Esophagus mucosa (tissue), 1 donor: Measurements from ENCODE around the gene TES. TPM values are rescaled to one million over a fixed set of nuclear protein-coding genes. Genes with fewer than 3 reads are reported as not detected.

ENCODE experiments used
- ATAC-seq: fragments of 200-7000 bp; cut with Tn5 transposase; one replicate; pipeline ENCODE4 v1.9.1; 2020
- total RNA-seq: library from RNA; stranded (reverse); gene quantifications from one replicate; pipeline ENCODE4 v1.2.4, GENCODE V29; 2023
- donor health status: DM: yes; HTN: yes; CAD: no.

The TES gene
- total RNA-seq, 1 donor from 2014 or later: 52.9 TPM

DNA sequence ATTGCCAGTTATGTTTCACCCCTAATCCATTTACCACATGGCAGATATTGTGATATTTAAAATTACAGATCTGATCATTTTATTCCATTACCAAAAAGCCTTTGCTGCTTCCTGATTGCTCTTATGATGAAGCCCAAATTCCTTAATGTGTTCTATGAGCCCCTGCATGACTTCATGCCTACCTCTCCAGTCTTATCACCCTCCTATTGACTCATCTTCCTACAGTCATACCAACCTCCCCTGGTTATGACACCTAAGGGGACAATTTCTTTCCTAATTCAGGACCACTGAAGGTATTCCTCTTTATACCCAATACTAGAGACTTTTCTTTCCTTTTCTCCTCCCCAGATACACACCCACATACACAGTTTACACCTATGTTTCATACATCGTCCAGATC is 36.0 kb downstream of the TES start:
- ATAC-seq: no peak

GRCh38 chr7:116249969-116250553 is 39.7 kb downstream of the TES start:
- ATAC-seq: peak; percentile 65

GRCh38 chr7:116251675-116252074 is 41.3 kb downstream of the TES start:
- ATAC-seq: no peak

DNA sequence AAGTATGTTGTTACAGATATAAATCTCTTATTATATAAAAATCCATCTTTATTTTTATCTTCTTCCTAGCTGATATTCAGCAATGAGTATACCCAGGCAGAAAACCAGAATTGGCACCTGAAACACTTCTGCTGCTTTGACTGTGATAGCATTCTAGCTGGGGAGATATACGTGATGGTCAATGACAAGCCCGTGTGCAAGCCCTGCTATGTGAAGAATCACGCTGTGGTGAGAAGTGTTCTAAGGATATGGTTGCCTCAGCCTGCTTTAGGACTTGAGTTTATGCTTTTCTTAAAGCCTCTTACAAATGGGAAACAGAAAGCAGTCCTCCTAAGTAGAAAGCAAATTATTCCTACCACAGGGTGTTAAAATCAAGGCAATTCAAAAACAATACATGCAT is 41.9 kb downstream of the TES start:
- no peak for ATAC-seq

- no peak for ATAC-seq
Measured at GRCh38 chr7:116257156-116257555, 46.8 kb downstream of the TES start.

DNA sequence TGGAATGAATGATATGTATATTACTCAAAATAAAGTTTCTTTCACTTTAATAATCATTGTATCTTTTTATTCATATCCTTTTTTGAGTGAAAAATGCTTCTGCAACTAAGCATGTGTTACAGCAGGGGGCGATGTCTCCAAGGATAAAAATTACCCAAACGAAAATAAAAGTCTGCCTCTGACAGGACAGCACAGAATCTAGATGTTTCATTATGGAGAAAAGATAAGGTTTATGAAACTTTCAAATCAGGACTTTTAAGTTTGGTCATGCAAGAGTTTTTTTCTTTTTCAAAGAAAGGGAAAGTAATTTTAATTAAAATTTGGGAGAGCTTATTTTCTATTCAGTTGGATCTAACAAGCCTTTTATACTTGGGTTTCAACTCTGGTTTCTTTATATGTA is 48.4 kb downstream of the TES start:
- peak; percentile 53 for ATAC-seq

GRCh38 chr7:116259156-116259870 is 49.0 kb downstream of the TES start:
- peak; percentile 5 for ATAC-seq

- ATAC-seq: peak; percentile 91
Measured at GRCh38 chr7:116259871-116260440, 49.6 kb downstream of the TES start.

DNA sequence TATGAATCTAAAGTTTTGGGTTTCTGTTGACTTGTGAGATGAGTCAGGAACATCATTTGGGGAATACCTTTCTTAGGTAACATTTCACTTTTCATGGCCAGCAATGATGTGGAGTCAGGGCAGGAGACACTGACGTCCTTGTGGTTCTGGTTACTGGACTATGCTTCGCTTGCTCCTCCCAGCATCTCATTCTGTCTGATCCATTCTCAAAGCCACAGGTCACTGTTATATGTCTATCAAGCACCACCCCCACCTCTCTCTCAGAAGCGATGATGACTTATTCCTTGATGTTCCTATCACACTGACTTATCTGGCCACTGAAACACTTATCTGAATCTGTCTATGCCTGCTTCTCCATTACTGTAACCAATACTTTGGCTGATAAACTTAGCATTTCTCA is 51.6 kb downstream of the TES start:
- no peak for ATAC-seq

GRCh38 chr7:116265881-116266280 is 55.5 kb downstream of the TES start:
- ATAC-seq: no peak

GRCh38 chr7:116269466-116269865 is 59.1 kb downstream of the TES start:
- no peak for ATAC-seq

- no peak for ATAC-seq
Measured at GRCh38 chr7:116271161-116271913, 61.0 kb downstream of the TES start.

DNA sequence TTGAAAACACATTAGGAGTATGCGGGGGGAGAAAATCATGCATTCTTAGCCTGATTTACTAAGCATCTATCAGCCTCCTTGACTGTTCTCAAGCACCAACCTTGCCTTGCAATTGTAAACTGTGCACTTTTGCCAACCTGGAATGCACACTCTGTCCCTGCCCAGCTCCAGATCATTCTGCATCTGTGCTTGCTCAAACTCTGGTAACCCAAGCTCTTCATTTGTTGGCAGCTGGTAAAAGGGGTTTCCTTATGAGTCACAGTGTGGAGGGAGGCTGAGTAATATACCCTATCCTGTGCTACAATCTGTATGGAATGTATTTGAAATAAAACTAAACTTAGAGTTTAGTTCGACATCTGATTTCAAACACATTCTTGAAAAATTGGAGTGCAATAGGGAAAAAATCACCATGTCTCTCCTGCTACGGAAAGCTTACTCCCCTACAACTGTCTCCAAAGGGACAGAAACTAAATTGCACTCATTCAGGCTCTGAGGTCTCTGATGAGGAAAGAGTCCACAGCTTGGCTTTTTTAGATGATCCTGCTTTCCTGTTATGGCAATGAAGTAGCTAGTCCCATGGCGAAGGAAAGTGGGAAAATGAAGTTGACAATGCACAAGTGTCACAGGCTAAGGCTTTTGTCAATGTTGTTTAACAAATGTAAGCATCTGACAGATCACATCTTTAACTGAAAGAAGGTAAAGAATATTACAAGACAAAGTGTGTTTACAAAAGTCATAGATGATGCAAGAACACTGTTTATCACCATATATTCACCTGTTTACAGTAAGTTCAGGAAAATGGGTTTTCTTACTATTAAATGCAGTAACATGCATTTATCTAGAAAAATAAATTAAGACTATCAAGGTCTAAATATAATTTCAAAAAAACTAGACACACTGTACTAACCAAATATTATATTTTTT is 61.9 kb downstream of the TES start:
- peak; percentile 97 for ATAC-seq

DNA sequence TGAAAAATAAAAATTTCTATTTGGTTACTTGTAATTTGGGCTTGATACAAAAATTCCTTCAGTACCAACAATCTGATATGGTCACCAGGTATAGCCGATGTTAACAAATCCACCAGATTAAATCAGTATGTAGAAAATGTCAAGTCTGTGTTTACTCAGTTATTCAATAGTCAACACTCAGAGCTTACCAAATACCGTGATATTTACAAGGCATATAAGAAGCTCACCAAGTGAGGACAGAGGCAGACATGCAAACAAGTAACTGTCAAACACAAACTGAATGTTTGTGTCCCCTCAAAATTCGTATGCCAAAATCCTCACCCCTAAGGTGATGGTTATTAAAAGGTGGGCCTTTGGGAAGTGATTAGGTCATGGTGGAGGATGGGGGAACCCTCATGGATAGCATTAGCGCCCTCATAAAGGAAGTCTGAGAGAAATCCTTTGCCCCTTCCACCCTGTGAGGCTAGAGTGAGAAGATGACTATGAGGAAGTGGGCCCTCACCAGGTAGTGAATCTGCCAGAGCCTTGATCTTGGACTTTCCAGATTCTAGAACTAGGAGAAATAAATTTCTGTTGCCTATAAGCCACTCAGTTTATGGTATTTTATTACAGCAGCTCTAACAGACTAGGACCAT is 63.1 kb downstream of the TES start:
- no peak for ATAC-seq

- no peak for ATAC-seq
Measured at GRCh38 chr7:116273918-116274301, 63.6 kb downstream of the TES start.

GRCh38 chr7:116277070-116277469 is 66.7 kb downstream of the TES start:
- no peak for ATAC-seq

GRCh38 chr7:116279217-116279616 is 68.9 kb downstream of the TES start:
- ATAC-seq: no peak

DNA sequence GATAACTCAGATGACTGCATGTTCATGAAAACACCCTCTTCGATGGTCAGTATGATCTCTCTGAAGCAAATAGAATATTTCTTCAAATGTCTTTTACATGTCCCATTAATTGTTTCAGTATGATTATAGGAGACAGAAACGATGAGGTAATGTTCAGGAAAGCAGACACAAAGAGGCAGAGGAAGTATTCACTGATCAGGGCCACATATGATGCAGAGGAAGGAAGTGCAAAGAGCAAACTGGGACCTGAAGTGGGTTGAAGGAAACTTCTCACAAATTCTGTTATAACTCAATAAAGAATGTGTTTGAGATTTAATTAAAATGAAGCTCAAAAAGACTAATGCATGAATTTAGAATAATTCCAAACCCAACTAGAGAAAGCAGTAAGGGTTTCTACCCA is 70.5 kb downstream of the TES start:
- no peak for ATAC-seq

DNA sequence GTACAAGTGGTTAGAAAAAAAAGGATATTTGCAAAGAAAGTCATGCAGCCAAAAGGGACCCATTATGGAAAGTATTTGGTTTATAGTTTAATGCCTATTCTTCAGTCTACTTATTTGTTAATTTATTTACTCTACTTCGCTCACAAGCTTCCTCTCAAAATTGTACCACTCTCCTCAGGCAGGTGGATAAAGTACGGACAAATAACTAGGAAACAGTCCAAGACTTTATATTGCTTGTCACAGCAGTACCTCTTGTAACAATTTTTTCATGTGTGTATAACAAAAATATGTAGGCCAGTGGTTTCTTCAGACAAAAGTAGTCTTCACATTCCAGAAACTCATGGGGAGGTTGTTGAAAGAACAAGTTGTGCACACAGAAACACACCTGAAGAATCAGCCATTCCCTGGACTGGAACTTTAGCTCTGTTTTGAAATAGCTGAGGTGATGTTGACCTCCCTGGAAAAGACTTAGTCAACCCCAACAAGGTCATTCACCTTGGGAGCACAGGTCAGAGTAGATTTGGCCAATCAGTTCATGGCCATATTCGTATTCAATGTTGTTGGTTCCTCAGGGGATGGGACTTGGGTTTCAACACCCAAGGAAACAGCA is 73.4 kb downstream of the TES start:
- no peak for ATAC-seq

GRCh38 chr7:116284390-116284789 is 74.1 kb downstream of the TES start:
- ATAC-seq: no peak

DNA sequence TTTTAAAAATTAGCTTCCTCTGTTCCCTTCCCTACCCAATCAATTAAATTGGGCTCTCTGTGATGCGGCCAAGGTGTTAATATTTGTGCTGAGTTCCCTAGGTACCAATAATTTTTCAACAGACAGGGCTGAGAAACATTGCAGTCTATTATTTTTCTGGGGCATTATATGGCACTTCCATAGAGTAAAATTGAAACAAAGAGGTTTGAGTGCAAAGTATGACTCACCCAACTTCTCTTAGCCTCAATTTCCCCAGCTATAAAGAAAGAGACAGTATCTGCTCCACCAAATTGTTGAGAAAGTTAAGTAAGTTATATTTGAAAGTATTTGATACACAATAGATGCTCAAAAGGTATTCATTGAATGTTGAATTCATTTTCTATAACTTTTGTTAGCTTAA is 74.9 kb downstream of the TES start:
- ATAC-seq: no peak

- ATAC-seq: no peak
Measured at GRCh38 chr7:116290740-116291139, 80.4 kb downstream of the TES start.
